Measurements from ENCODE around the gene TEX22. TPM values are rescaled to one million over a fixed set of nuclear protein-coding genes. Genes with fewer than 3 reads are reported as not detected.
A peak's percentile ranks its signal among the peaks of the same experiment; 100 is the strongest.

Gene TEX22
- total RNA-seq, 4 donors from 2014 or later: 0.57 TPM; not detected in 3

- no peak for TF ChIP-seq POLR2A (IDR thresholded peaks at IDR 0.05)
- no peak for TF ChIP-seq CTCF (IDR thresholded peaks at IDR 0.05)
- no peak for DNase-seq
- peak overlapping the region; percentile 77 to 87 (median 83) for H3K27ac ChIP-seq
- no peaks in the 10 kb centered on the region for H3K9me3 ChIP-seq
- H3K4me3 ChIP-seq: peak overlapping the region; percentile 63 to 89 (median 76)
- peaks cover 33 to 47% (median 34%) of the 10 kb centered on the region in 3 donors for H3K4me1 ChIP-seq
- peaks cover 0 to 9% (median 0%) of the 10 kb centered on the region in 3 donors for H3K36me3 ChIP-seq
- intact Hi-C loops (cut with DNase I): no loop called here
- no peaks in the 10 kb centered on the region for H3K27me3 ChIP-seq
- 5% methylated on average over 12 of the region's 67 CpGs; no CpG with 5 or more reads in 1 of the 2 donors for WGBS, 2 donors
Measured at GRCh38 chr14:105420101-105420973, 22.0 kb downstream of the TEX22 start.

- Histone ChIP-seq H3K36me3 (peaks cover 0 to 16% (median 0%) of the 10 kb centered on the region in 3 donors), H3K9me3 (no peaks in the 10 kb centered on the region), H3K4me1 (peaks cover 31 to 42% (median 32%) of the 10 kb centered on the region in 3 donors), H3K4me3 (peak overlapping the region; percentile 63 to 89 (median 76)), H3K27me3 (no peaks in the 10 kb centered on the region), H3K27ac (peak overlapping the region; percentile 77 to 87 (median 83))
- intact Hi-C loops (cut with DNase I): no loop called here
- DNase-seq: no peak
- TF ChIP-seq CTCF (IDR thresholded peaks at IDR 0.05) (no peak), POLR2A (IDR thresholded peaks at IDR 0.05) (no peak)
- 29 to 41% methylated on average over 7 to 9 of the region's 23 CpGs for WGBS, 2 donors
Measured at GRCh38 chr14:105420974-105421674, 22.8 kb downstream of the TEX22 start.

GRCh38 chr14:105421723-105422615 lies 23.6 kb downstream of the TEX22 start:
- no peak for DNase-seq
- no peak for TF ChIP-seq CTCF (IDR thresholded peaks at IDR 0.05)
- TF ChIP-seq POLR2A (IDR thresholded peaks at IDR 0.05): no peak
- intact Hi-C loops (cut with DNase I): no loop called here
- Histone ChIP-seq H3K36me3 (peaks cover 0 to 24% (median 0%) of the 10 kb centered on the region in 3 donors), H3K27ac (peak overlapping the region in 2 of 4 donors; percentile 37 to 87), H3K27me3 (no peaks in the 10 kb centered on the region), H3K4me1 (peaks cover 31 to 42% (median 32%) of the 10 kb centered on the region in 3 donors), H3K9me3 (no peaks in the 10 kb centered on the region), H3K4me3 (peak overlapping the region in 3 of 4 donors; percentile 70 to 89 (median 83))
- WGBS, 2 donors: 33 to 66% methylated on average over 2 to 8 of the region's 32 CpGs

- intact Hi-C loops (cut with DNase I): no loop called here
- H3K9me3 ChIP-seq: no peaks in the 10 kb centered on the region
- H3K27me3 ChIP-seq: no peaks in the 10 kb centered on the region
- peaks cover 31 to 42% (median 32%) of the 10 kb centered on the region in 3 donors for H3K4me1 ChIP-seq
- peak overlapping the region in 1 of 4 donors; percentile 87 for H3K27ac ChIP-seq
- 29 to 71% methylated on average over 2 to 16 of the region's 21 CpGs for WGBS, 2 donors
- no peak overlapping the region for H3K4me3 ChIP-seq
- TF ChIP-seq POLR2A (IDR thresholded peaks at IDR 0.05): no peak
- no peak for TF ChIP-seq CTCF (IDR thresholded peaks at IDR 0.05)
- H3K36me3 ChIP-seq: peaks cover 0 to 33% (median 0%) of the 10 kb centered on the region in 3 donors
- DNase-seq: no peak
Measured at GRCh38 chr14:105422695-105423487, 24.6 kb downstream of the TEX22 start.

Data from esophagus squamous epithelium (tissue), 5 donors.